ENCODE data around the gene ABCD1. TPM values are rescaled to one million over a fixed set of nuclear protein-coding genes. Genes with fewer than 3 reads are reported as not detected.

Gene ABCD1
- total RNA-seq, 4 donors from 2014 or later: 5.9 to 9.4 (median 7.4) TPM

DNA sequence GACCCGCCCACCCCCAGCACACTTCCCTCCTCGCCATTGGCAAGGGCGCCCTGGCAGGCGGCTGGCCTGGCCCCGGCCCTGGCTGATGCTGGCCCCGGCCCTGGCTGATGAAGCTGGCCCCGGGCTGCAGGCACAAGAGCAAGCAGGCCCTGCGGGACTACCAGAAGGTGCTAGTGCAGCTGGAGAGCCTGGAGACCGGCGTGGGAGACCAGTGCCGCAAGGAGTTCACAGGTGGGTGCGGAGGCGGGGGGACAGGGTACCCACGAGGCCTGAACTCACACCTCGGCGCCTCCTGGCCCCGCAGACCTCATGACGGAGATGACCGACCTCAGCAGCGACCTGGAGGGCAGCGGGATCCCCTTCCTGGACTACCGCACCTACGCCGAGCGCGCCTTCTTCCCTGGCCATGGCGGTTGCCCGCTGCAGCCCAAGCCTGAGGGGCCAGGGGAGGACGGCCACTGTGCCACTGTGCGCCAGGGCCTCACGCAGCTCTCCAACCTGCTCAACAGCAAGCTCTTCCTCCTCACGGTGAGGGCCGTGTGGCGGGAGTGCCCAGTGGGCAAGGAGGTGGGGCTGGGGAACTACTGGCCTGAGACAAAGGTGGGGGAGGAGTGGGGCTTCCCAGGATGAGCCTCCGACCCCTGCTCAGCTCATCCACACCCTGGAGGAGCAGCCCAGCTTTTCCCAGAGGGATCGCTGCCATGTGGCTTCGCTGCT is 50.1 kb downstream of the ABCD1 start:
- no peaks in the 10 kb centered on the region for H3K36me3 ChIP-seq
- TF ChIP-seq EP300 (IDR thresholded peaks at IDR 0.05) (no peak), POLR2A (IDR thresholded peaks at IDR 0.05) (no peak), POLR2AphosphoS5 (IDR thresholded peaks at IDR 0.05) (no peak)
- TF ChIP-seq, protein P1, sequence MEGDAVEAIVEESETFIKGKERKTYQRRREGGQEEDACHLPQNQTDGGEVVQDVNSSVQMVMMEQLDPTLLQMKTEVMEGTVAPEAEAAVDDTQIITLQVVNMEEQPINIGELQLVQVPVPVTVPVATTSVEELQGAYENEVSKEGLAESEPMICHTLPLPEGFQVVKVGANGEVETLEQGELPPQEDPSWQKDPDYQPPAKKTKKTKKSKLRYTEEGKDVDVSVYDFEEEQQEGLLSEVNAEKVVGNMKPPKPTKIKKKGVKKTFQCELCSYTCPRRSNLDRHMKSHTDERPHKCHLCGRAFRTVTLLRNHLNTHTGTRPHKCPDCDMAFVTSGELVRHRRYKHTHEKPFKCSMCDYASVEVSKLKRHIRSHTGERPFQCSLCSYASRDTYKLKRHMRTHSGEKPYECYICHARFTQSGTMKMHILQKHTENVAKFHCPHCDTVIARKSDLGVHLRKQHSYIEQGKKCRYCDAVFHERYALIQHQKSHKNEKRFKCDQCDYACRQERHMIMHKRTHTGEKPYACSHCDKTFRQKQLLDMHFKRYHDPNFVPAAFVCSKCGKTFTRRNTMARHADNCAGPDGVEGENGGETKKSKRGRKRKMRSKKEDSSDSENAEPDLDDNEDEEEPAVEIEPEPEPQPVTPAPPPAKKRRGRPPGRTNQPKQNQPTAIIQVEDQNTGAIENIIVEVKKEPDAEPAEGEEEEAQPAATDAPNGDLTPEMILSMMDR (IDR thresholded peaks at IDR 0.05): no peak
- H3K4me3 ChIP-seq: no peak overlapping the region
- H3K27ac ChIP-seq: no peak overlapping the region
- no peaks in the 10 kb centered on the region for H3K9me3 ChIP-seq
- peaks cover 4% of the 10 kb centered on the region for H3K4me1 ChIP-seq
- WGBS: 92% methylated on average over 24 of the region's 37 CpGs
- DNase-seq (ENCODE audit: low spot score in 2 of 2): no peak
- H3K27me3 ChIP-seq: no peaks in the 10 kb centered on the region

DNA sequence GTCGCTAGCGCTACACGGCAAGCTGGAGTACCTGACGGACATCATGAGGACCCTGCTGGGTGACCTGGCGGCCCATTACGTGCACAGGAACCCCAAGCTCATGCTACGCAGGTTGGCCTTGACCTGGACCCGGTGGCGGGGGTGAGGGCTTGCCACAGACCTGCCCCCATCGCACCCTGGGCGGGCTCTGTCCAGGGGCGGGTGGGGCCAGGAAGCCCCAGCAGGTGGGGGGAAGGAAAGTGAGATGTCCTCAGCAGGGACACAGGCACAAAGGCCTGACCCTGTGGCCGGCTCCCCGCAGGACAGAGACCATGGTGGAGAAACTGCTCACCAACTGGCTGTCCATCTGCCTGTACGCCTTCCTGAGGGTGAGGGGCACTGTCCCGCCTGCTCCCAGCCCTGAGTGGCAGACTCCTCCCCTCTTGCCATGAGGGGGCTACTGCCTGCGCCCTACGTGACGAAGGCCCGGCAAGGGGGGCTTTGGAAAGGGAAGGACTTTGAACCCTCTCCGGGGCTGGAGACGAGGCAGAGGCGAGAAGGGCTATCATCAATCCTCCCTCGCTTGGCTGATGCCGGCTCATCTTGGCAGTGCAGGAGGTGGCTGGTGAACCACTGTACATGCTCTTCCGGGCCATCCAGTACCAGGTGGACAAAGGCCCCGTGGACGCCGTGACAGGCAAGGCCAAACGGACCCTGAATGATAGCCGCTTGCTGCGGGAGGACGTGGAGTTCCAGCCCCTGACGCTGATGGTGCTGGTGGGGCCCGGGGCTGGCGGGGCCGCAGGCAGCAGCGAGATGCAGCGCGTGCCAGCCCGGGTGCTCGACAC is 50.9 kb downstream of the ABCD1 start:
- H3K36me3 ChIP-seq: no peaks in the 10 kb centered on the region
- no peak overlapping the region for H3K4me3 ChIP-seq
- H3K4me1 ChIP-seq: peaks cover 5% of the 10 kb centered on the region
- no peak for DNase-seq (ENCODE audit: low spot score in 2 of 2)
- H3K27ac ChIP-seq: no peak overlapping the region
- H3K9me3 ChIP-seq: no peaks in the 10 kb centered on the region
- no peaks in the 10 kb centered on the region for H3K27me3 ChIP-seq
- TF ChIP-seq POLR2AphosphoS5 (IDR thresholded peaks at IDR 0.05) (no peak), POLR2A (IDR thresholded peaks at IDR 0.05) (no peak), EP300 (IDR thresholded peaks at IDR 0.05) (no peak)
- TF ChIP-seq, protein P1 (IDR thresholded peaks at IDR 0.05): no peak
- 89% methylated on average over 11 of the region's 42 CpGs for WGBS

DNA sequence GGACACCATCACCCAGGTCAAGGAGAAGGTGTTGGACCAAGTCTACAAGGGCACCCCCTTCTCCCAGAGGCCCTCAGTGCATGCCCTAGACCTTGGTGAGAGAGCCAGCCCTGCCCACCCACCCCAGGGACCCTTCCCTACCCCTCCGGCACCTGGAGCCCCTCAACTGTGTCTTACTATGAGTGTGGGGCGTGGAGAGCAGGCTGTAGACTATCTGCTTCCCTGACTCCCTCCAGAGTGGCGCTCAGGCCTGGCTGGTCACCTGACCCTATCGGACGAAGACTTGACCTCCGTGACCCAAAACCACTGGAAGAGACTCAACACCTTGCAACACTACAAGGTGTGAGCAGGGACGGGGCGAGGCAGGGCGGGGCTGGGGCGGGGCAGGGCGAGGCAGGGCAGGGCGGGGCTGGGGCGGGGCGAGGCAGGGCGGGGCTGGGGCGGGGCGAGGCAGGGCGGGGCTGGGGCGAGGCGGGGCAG is 51.5 kb downstream of the ABCD1 start:
- Histone ChIP-seq H3K36me3 (no peaks in the 10 kb centered on the region), H3K27me3 (no peaks in the 10 kb centered on the region), H3K4me3 (no peak overlapping the region), H3K27ac (no peak overlapping the region), H3K9me3 (no peaks in the 10 kb centered on the region), H3K4me1 (peaks cover 11% of the 10 kb centered on the region)
- no CpG with 5 or more reads among the region's 20 CpGs for WGBS
- TF ChIP-seq, protein P1 (IDR thresholded peaks at IDR 0.05): no peak
- TF ChIP-seq POLR2A (IDR thresholded peaks at IDR 0.05): no peak
- no peak for TF ChIP-seq EP300 (IDR thresholded peaks at IDR 0.05)
- TF ChIP-seq POLR2AphosphoS5 (IDR thresholded peaks at IDR 0.05): no peak
- no peak for DNase-seq (ENCODE audit: low spot score in 2 of 2)

DNA sequence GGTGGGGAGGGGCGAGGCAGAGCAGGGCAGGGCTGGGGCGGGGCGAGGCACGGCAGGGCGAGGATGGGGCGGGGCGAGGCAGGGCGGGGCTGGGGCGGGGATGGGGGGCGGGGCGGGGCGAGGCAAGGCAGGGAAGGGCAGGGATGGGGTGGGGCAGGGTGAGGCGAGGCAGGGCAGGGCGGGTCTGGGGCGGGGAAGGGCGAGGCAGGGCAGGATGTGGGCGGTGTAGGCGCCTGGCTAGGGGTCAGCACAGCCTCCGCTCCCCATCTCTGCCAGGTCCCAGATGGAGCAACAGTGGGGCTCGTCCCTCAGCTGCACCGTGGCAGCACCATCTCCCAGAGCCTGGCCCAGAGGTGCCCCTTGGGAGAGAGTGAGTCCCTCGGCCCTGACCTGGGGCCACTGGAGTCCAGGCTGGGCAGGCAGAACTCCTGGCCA is 52.0 kb downstream of the ABCD1 start:
- no peaks in the 10 kb centered on the region for H3K9me3 ChIP-seq
- H3K27me3 ChIP-seq: no peaks in the 10 kb centered on the region
- WGBS: 83% methylated on average over 6 of the region's 22 CpGs
- no peaks in the 10 kb centered on the region for H3K36me3 ChIP-seq
- H3K4me1 ChIP-seq: peaks cover 16% of the 10 kb centered on the region
- DNase-seq (ENCODE audit: low spot score in 2 of 2): no peak
- H3K27ac ChIP-seq: no peak overlapping the region
- TF ChIP-seq POLR2A (IDR thresholded peaks at IDR 0.05) (no peak), POLR2AphosphoS5 (IDR thresholded peaks at IDR 0.05) (no peak), EP300 (IDR thresholded peaks at IDR 0.05) (no peak)
- TF ChIP-seq, protein P1 (IDR thresholded peaks at IDR 0.05): no peak
- no peak overlapping the region for H3K4me3 ChIP-seq
